Neural cell (in vitro differentiated cells): ENCODE results near the gene EXOC6B. TPM values are rescaled to one million over a fixed set of nuclear protein-coding genes. Genes with fewer than 3 reads are reported as not detected.

Experiments used
- H2AFZ ChIP-seq: fragments of 200-600, 300-800 bp; sonication (generic), shearing (Covaris generic); 2 replicates; pipeline ENCODE4 v1.6.0; 2014; ENCODE audit warnings: low read depth, mild to moderate bottlenecking, antibody characterized with exemption, low read length, moderate library complexity
- H3F3A ChIP-seq: fragments of 200-600 bp; shearing (Covaris generic); 2 replicates; pipeline ENCODE4 v1.6.1; 2016; ENCODE audit warnings: mild to moderate bottlenecking, moderate library complexity, mixed read lengths, antibody characterized with exemption, low read length; ENCODE audit not compliant: insufficient read depth, poor library complexity, severe bottlenecking
- H3K27ac ChIP-seq: fragments of 200-600, 300-800 bp; sonication (generic), shearing (Covaris generic); 2 replicates; pipeline ENCODE4 v1.5.1; 2014; ENCODE audit warnings: mild to moderate bottlenecking, low read length, moderate library complexity
- H3K27me3 ChIP-seq: fragments of 300-800, 200-600 bp; sonication (generic), shearing (Covaris generic); 2 replicates; pipeline ENCODE4 v1.6.0; 2014; ENCODE audit warnings: mild to moderate bottlenecking, low read depth, low read length, moderate library complexity; ENCODE audit not compliant: insufficient read depth
- H3K36me3 ChIP-seq: fragments of 300-800, 200-600 bp; sonication (generic), shearing (Covaris generic); 2 replicates; pipeline ENCODE4 v1.5.1; 2014; ENCODE audit warnings: mild to moderate bottlenecking, antibody characterized with exemption, low read length, moderate library complexity; ENCODE audit not compliant: insufficient read depth
- H3K4me2 ChIP-seq: fragments of 300-800, 200-600 bp; sonication (generic), shearing (Covaris generic); 2 replicates; pipeline ENCODE4 v1.6.0; 2014; ENCODE audit warnings: mild to moderate bottlenecking, low read length
- H3K4me3 ChIP-seq: fragments of 300-800, 200-600 bp; sonication (generic), shearing (Covaris generic); 2 replicates; pipeline ENCODE4 v1.5.1; 2014; ENCODE audit warnings: mild to moderate bottlenecking, low read length, moderate library complexity
- H3K79me2 ChIP-seq: fragments of 200-600 bp; shearing (Covaris generic); replicated peaks from 2 replicates; pipeline ENCODE4 v1.6.0; 2014; ENCODE audit warnings: mild to moderate bottlenecking, low read length, moderate library complexity; ENCODE audit not compliant: insufficient read depth
- H3K9ac ChIP-seq: fragments of 300-800, 200-600 bp; sonication (generic), shearing (Covaris generic); 2 replicates; pipeline ENCODE4 v1.6.1; 2016; ENCODE audit warnings: mild to moderate bottlenecking, low read length, mixed read lengths
- H3K9me2 ChIP-seq: fragments of 200-600 bp; shearing (Covaris generic); 2 replicates; pipeline ENCODE4 v1.6.1; 2016; ENCODE audit warnings: mild to moderate bottlenecking, low read length, mixed read lengths; ENCODE audit not compliant: insufficient read depth
- H3K9me3 ChIP-seq: fragments of 200-600, 300-800 bp; sonication (generic), shearing (Covaris generic); 2 replicates; pipeline ENCODE4 v1.6.1; 2016; ENCODE audit warnings: mild to moderate bottlenecking, mixed run types, low read length, moderate library complexity, mixed read lengths
- H4K20me1 ChIP-seq: fragments of 200-600 bp; shearing (Covaris generic); 2 replicates; pipeline ENCODE4 v1.6.1; 2016; ENCODE audit warnings: mild to moderate bottlenecking, mixed run types; ENCODE audit not compliant: insufficient read depth
- EP300 ChIP-seq: fragments of 450-650 bp; conservative IDR thresholded peaks from 2 replicates; pipeline ENCODE4 v1.6.1; 2014; ENCODE audit warnings: antibody characterized with exemption, mild to moderate bottlenecking, moderate library complexity; ENCODE audit not compliant: poor library complexity, severe bottlenecking
- EZH2 ChIP-seq: fragments of 200-600, 300-800 bp; shearing (Covaris generic), sonication (generic); IDR thresholded peaks from 2 replicates; pipeline ENCODE4 v1.6.1; 2014; ENCODE audit warnings: antibody characterized with exemption, low read length, borderline replicate concordance, mild to moderate bottlenecking; ENCODE audit not compliant: insufficient read depth, poor library complexity, severe bottlenecking
- MXI1 ChIP-seq: fragments of 450-650 bp; conservative IDR thresholded peaks from 2 replicates; pipeline ENCODE4 v1.6.1; 2014; ENCODE audit warnings: antibody characterized with exemption, mild to moderate bottlenecking; ENCODE audit not compliant: poor library complexity, severe bottlenecking
- POLR2AphosphoS5 ChIP-seq: IDR thresholded peaks from 2 replicates; pipeline ENCODE4 v1.6.1; 2012
- RAD21 ChIP-seq: fragments of 450-650 bp; conservative IDR thresholded peaks from 2 replicates; pipeline ENCODE4 v1.6.1; 2014; ENCODE audit warnings: antibody characterized with exemption, mild to moderate bottlenecking, moderate library complexity
- REST ChIP-seq: IDR thresholded peaks from 2 replicates; pipeline ENCODE4 v1.6.1; 2012; ENCODE audit warnings: borderline replicate concordance
- SMC3 ChIP-seq: fragments of 450-650 bp; conservative IDR thresholded peaks from 2 replicates; pipeline ENCODE4 v1.6.1; 2014; ENCODE audit warnings: antibody characterized with exemption, mild to moderate bottlenecking, moderate library complexity; ENCODE audit not compliant: poor library complexity
- TAF1 ChIP-seq: IDR thresholded peaks from 2 replicates; pipeline ENCODE4 v1.6.1; 2012; ENCODE audit warnings: low read depth
- polyA plus RNA-seq: library from polyadenylated mRNA; depleted of rRNA; stranded (reverse); fragments of >200 nt; gene quantifications from 2 replicates; pipeline ENCODE4 v1.2.3, GENCODE V29; 2014
- TF ChIP-seq, protein P1 (sequence below): fragments of 450-650 bp; IDR thresholded peaks from 2 replicates; pipeline ENCODE4 v1.5.1; 2014; ENCODE audit warnings: antibody characterized with exemption, mild to moderate bottlenecking, moderate library complexity; ENCODE audit not compliant: poor library complexity, severe bottlenecking

Gene EXOC6B
- polyA plus RNA-seq, 1 donor from 2014 or later = 23.4 TPM

- no peak overlapping the region for H3K4me3 ChIP-seq
- no peaks in the 10 kb centered on the region for H3K27me3 ChIP-seq
- no peak overlapping the region for H2AFZ ChIP-seq
- no peak overlapping the region for H3K9ac ChIP-seq
- no peaks in the 10 kb centered on the region for H3K9me2 ChIP-seq
- H3K4me2 ChIP-seq = no peak overlapping the region
- H4K20me1 ChIP-seq = no peaks in the 10 kb centered on the region
- peaks cover 9% of the 10 kb centered on the region for H3K36me3 ChIP-seq
- TF ChIP-seq SMC3 = no peak
- no peak for TF ChIP-seq MXI1
- TF ChIP-seq REST = no peak
- TF ChIP-seq RAD21 = no peak
- TF ChIP-seq EP300 = no peak
- TF ChIP-seq TAF1 = no peak
- no peak for TF ChIP-seq POLR2AphosphoS5
- TF ChIP-seq, protein P1, sequence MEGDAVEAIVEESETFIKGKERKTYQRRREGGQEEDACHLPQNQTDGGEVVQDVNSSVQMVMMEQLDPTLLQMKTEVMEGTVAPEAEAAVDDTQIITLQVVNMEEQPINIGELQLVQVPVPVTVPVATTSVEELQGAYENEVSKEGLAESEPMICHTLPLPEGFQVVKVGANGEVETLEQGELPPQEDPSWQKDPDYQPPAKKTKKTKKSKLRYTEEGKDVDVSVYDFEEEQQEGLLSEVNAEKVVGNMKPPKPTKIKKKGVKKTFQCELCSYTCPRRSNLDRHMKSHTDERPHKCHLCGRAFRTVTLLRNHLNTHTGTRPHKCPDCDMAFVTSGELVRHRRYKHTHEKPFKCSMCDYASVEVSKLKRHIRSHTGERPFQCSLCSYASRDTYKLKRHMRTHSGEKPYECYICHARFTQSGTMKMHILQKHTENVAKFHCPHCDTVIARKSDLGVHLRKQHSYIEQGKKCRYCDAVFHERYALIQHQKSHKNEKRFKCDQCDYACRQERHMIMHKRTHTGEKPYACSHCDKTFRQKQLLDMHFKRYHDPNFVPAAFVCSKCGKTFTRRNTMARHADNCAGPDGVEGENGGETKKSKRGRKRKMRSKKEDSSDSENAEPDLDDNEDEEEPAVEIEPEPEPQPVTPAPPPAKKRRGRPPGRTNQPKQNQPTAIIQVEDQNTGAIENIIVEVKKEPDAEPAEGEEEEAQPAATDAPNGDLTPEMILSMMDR = no peak
- no peak for TF ChIP-seq EZH2
- no peaks in the 10 kb centered on the region for H3K79me2 ChIP-seq
- no peaks in the 10 kb centered on the region for H3K9me3 ChIP-seq
- no peak overlapping the region for H3K27ac ChIP-seq
- no peaks in the 10 kb centered on the region for H3F3A ChIP-seq
Observed at GRCh38 chr2:72180351-72180750, 645.5 kb downstream of the EXOC6B start.

GRCh38 chr2:72178551-72178950, 647.3 kb downstream of the EXOC6B start:
- TF ChIP-seq REST (no peak), TAF1 (no peak), MXI1 (no peak), SMC3 (no peak)
- TF ChIP-seq, protein P1 = no peak

More at GRCh38 chr2:72178551-72178950, 647.3 kb downstream of the EXOC6B start:
- Histone ChIP-seq H3F3A (no peaks in the 10 kb centered on the region), H3K4me3 (no peak overlapping the region), H2AFZ (no peak overlapping the region), H3K9me3 (no peaks in the 10 kb centered on the region), H3K79me2 (no peaks in the 10 kb centered on the region), H3K27me3 (no peaks in the 10 kb centered on the region), H3K9ac (no peak overlapping the region), H3K36me3 (peaks cover 9% of the 10 kb centered on the region), H4K20me1 (no peaks in the 10 kb centered on the region), H3K4me2 (no peak overlapping the region), H3K9me2 (no peaks in the 10 kb centered on the region), H3K27ac (no peak overlapping the region)
